ENCODE data around the gene PPP1R16B. TPM values are rescaled to one million over a fixed set of nuclear protein-coding genes. Genes with fewer than 3 reads are reported as not detected.

The PPP1R16B gene
- polyA plus RNA-seq, 1 donor from 2014 or later, result 1.9 TPM

GRCh38 chr20:38853759-38854158 lies 48.3 kb downstream of the PPP1R16B start:
- Histone ChIP-seq H3K4me3 (ENCODE audit: low read length) (no peak overlapping the region), H3K9ac (ENCODE audit: low read length) (no peak overlapping the region), H3K27me3 (ENCODE audit: insufficient read depth, low read depth, low read length) (no peaks in the 10 kb centered on the region), H4K20me1 (ENCODE audit: insufficient read depth) (no peaks in the 10 kb centered on the region), H2AFZ (ENCODE audit: low read depth, low read length) (no peak overlapping the region), H3K27ac (ENCODE audit: low read length) (no peak overlapping the region), H3K9me3 (ENCODE audit: low read length) (no peaks in the 10 kb centered on the region), H3K9me2 (ENCODE audit: insufficient read depth, low read length) (no peaks in the 10 kb centered on the region), H3K4me2 (ENCODE audit: low read length) (no peak overlapping the region), H3K36me3 (ENCODE audit: insufficient read depth, low read length) (no peaks in the 10 kb centered on the region), H3K79me2 (replicated peaks; ENCODE audit: insufficient read depth, low read length) (no peaks in the 10 kb centered on the region), H3F3A (ENCODE audit: insufficient read depth, low read length, poor library complexity, severe bottlenecking) (no peaks in the 10 kb centered on the region)
- TF ChIP-seq EP300 (conservative IDR thresholded peaks at IDR 0.05; ENCODE audit: poor library complexity, severe bottlenecking), result no peak
- no peak for TF ChIP-seq CTCF (IDR thresholded peaks at IDR 0.05; ENCODE audit: poor library complexity, severe bottlenecking)
- no peak for TF ChIP-seq REST (IDR thresholded peaks at IDR 0.05; ENCODE audit: borderline replicate concordance)
- TF ChIP-seq TAF1 (IDR thresholded peaks at IDR 0.05; ENCODE audit: low read depth), result no peak
- TF ChIP-seq MXI1 (conservative IDR thresholded peaks at IDR 0.05; ENCODE audit: poor library complexity, severe bottlenecking), result no peak
- TF ChIP-seq EZH2 (IDR thresholded peaks at IDR 0.05; ENCODE audit: borderline replicate concordance, insufficient read depth, low read length, poor library complexity, severe bottlenecking), result no peak
- no peak for TF ChIP-seq POLR2AphosphoS5 (IDR thresholded peaks at IDR 0.05)
- TF ChIP-seq RAD21 (conservative IDR thresholded peaks at IDR 0.05), result no peak
- no peak for TF ChIP-seq SMC3 (conservative IDR thresholded peaks at IDR 0.05; ENCODE audit: poor library complexity)

- H3K4me2 ChIP-seq (ENCODE audit: low read length), result no peak overlapping the region
- H3K9ac ChIP-seq (ENCODE audit: low read length), result no peak overlapping the region
- no peaks in the 10 kb centered on the region for H3K79me2 ChIP-seq (replicated peaks; ENCODE audit: insufficient read depth, low read length)
- no peak overlapping the region for H2AFZ ChIP-seq (ENCODE audit: low read depth, low read length)
- H3K27me3 ChIP-seq (ENCODE audit: insufficient read depth, low read depth, low read length), result no peaks in the 10 kb centered on the region
- H3K27ac ChIP-seq (ENCODE audit: low read length), result no peak overlapping the region
- no peak overlapping the region for H3K4me3 ChIP-seq (ENCODE audit: low read length)
- H3K9me2 ChIP-seq (ENCODE audit: insufficient read depth, low read length), result no peaks in the 10 kb centered on the region
- H3K36me3 ChIP-seq (ENCODE audit: insufficient read depth, low read length), result no peaks in the 10 kb centered on the region
- TF ChIP-seq RAD21 (conservative IDR thresholded peaks at IDR 0.05) (no peak), POLR2AphosphoS5 (IDR thresholded peaks at IDR 0.05) (no peak), EZH2 (IDR thresholded peaks at IDR 0.05; ENCODE audit: borderline replicate concordance, insufficient read depth, low read length, poor library complexity, severe bottlenecking) (no peak), REST (IDR thresholded peaks at IDR 0.05; ENCODE audit: borderline replicate concordance) (no peak), CTCF (IDR thresholded peaks at IDR 0.05; ENCODE audit: poor library complexity, severe bottlenecking) (no peak), EP300 (conservative IDR thresholded peaks at IDR 0.05; ENCODE audit: poor library complexity, severe bottlenecking) (no peak), MXI1 (conservative IDR thresholded peaks at IDR 0.05; ENCODE audit: poor library complexity, severe bottlenecking) (no peak), TAF1 (IDR thresholded peaks at IDR 0.05; ENCODE audit: low read depth) (no peak), SMC3 (conservative IDR thresholded peaks at IDR 0.05; ENCODE audit: poor library complexity) (no peak)
- no peaks in the 10 kb centered on the region for H3F3A ChIP-seq (ENCODE audit: insufficient read depth, low read length, poor library complexity, severe bottlenecking)
- no peaks in the 10 kb centered on the region for H4K20me1 ChIP-seq (ENCODE audit: insufficient read depth)
- H3K9me3 ChIP-seq (ENCODE audit: low read length), result no peaks in the 10 kb centered on the region
Measured at GRCh38 chr20:38854654-38855066, 49.2 kb downstream of the PPP1R16B start.
